NCI-H1930 (cell line): Measurements from ENCODE around the gene SEMA3E.
"Not testable (repeated sequence)": the region's sequence is repeated elsewhere in the genome, so short reads cannot be mapped to it uniquely, and the experiment has no call there.

Experiments used
- DNase-seq, 2 experiments: peaks; one replicate each; lab custom pipeline; 2025; lab: John Stamatoyannopoulos, UW

Gene SEMA3E

DNA sequence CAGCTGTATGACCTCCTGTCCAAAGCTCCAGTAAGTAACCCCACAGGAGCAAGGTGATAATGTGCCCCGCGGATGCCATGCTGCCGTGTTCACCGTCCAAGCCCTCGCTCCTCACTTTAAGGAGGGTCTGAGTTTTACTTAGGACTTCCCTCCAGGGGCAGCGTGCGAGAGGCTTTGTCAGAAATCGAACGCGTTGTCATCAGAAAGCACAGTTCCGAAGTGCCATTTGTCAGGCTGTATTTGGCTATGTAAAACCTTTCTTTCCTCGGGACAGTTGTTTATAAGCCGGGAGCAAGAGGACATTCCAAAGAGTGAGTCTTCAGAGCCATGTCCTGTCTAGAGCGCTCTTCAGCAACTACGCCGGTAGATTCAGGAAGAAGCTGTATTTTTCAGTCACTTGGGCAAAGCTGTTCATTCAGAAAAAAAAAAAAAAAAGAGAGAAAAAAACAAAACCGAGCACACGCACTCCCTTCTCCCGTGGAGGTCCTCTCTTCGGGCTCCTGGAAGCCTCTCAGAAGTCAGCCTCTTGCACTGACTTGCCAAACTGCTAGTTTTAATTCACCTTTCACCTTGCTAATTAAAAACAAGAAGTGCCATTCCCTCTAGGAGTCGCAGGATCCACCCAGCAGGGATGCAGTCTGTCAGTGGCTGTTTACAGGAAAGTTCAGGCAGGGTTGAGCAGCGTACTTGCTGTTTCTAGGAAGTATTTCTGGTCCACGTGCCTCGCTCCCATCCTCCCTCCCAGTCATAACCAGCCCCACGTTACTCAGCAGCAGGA, at the start of gene SEMA3E:
SEMA3E (minus strand) TSS at position 676 of the 778 bp plus-strand sequence.
- no peak for DNase-seq

DNA sequence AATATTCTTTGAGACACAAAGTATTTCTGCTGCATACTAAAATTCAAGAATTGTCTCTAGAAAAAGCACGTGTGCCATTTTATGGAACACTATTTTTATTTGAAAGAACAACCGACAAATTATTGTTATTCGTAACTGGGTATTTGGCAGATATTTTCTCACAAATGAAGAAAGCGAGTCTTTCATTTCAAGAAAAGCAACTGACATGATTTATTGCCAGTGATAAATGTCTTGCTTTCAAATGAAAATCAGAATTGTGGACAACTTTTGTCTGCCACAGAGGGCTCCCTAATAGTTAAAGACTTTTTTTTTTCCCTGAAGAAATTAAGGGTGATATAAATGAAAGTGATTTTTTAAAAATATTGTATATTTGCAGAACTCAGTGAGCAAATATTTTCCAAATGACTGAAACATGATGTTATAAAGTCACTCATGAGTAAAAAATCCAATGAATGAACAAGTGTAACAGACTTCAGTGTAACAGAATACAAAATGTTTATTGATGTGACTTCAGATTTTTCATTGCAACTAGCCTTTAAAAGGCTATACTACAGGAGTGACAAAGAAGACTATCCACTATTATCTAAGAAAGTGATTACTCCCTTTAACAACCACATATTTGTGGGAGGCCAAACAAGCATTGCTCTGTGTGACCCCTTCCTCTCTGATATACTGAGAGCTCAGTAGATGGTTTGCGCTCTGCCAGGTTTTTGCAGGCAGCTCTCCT, 49.0 kb upstream of the SEMA3E start:
- no peak for DNase-seq

GRCh38 chr7:83696101-83696500, 47.2 kb upstream of the SEMA3E start:
- no peak for DNase-seq

DNA sequence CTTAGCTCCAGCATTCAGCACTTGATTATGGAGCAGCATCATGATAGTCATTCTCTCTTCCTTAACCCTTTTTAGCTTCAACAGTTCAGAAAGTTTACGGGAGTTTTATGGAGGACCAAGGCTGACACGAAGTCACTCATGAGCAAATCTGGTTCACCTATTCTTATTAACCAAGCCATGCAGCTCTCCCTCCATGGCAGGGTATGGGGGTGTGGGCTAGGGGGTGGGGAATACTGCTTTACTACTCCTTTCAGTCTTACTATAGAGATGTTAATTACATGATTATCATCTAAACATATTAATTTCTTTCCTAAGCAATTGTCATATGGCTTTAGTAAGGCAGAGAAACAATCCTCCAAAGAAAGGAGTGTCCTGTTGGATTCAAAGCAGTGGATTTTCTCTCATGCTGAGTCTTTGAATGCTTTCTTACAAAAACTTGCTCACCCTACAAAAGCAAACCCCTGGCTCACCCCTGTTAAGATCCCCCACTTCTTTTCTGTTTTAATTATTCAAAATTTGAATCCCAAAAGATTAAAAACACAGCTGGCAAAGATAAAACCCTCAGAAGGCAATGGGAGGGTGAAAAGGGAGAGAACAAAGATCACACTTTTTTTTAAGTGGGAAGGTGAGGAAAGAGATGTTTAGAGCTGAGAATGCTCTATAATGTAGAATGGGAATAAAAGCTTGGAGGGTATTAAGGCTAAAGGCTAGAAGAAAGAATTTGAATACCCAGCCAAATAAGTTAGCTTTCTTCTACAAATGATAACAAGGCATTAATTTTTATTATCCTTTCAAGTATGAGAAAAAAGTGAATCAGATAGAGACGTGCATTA, 46.4 kb upstream of the SEMA3E start:
- no peak for DNase-seq

DNA sequence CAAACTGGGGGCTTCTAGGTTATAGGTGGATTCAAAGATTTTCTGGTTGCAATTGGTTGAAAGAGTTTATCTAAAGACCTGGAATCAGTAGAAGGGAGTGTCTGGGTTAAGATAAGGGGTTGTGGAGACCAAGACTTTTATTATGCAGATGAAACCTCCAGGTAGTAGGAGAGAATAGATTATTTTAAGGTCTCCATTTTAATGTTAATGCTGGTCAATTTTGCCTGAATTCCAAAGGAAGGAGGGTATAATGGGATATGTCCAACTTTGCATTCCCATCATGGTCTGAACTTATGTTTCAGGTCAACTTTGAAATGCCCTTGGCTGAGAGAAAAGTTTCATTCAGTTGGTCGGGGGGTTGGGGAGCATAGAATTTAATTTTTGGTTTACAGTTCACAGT, 44.3 kb upstream of the SEMA3E start:
- DNase-seq = no peak

DNA sequence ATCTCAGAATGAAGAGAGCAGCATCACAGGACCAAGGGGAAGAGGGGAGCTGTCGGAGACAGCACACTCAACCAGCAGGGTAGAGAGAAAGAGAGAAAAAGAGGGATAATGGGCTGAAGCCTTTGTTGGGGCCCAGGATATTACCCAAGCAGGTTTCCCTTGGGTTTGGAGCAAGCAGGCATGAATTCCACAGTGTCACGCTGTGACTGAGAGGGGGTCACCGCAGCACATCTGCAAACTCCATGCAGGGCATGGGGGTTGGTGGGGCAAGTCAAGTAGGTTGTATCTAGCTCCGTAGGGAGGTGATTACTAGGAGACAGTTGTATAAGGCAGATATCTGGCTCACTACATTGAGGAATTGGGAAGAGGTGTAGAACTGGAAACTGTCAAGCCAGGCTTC, 42.2 kb upstream of the SEMA3E start:
- DNase-seq = no peak

- no peak for DNase-seq
Observed at GRCh38 chr7:83689855-83690254, 40.9 kb upstream of the SEMA3E start.

DNA sequence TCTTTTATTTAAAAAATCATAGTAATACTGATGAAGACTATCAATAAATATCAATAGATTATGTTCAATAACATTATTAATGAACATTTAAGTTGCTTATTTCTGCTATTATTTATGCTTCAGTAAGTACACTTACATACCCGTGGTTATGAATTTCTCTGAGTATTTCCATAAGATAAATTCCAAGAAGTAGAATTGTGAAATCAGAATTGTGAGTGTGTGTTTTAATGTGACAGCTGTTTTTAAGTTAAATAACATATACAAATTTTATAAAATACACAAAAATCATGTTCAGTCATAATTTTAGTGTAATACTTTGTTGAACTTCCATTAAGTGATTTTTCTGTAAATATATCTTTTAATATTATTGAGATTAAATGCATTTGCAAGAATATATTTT, 37.5 kb upstream of the SEMA3E start:
- no peak for DNase-seq

DNA sequence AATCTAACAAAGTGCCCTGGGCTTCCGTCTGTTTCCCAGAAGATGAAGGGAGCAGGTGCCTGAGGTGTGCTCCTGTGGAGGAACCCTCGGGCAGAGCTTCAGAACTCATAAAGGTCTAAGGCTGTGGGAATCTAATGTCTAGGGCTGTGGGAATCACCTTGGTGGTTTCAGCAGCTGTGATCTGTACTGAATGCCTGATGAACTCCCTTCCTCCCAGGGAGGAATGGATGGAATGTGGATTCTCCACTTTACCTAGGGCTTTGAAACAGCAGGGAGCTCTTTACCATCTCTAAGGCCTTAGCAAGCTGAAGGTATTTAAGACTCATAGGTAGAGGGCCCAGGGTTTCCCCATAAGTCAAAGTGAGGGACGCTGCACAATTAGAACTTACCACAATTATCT, 36.0 kb upstream of the SEMA3E start:
- no peak for DNase-seq

DNA sequence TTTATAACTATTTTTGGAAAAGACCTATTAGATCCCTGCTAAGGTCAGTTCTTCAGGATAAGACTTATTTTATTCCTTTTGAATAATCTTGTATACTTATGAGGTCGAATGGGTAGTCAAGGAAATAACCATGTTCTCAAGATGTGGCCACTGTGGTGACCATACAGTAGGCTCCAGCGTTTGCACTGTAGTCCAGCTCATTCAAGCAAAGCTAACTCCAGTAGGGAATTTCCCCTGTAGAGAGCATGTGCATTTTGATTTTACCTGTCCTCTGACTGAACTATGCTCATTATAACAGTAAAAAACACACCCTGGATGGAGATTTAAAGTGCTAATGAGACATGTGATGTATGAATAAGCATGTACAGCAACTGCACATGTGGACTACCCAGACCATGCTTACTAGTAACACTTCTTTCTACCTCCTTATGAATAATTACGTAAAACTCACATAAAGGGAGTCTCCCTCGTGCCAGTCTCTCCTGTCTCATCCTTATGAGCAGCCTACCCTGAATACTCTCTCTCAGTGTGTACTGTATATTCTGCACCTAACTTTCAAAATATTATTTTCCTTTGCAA, 32.4 kb upstream of the SEMA3E start:
- no peak for DNase-seq

DNA sequence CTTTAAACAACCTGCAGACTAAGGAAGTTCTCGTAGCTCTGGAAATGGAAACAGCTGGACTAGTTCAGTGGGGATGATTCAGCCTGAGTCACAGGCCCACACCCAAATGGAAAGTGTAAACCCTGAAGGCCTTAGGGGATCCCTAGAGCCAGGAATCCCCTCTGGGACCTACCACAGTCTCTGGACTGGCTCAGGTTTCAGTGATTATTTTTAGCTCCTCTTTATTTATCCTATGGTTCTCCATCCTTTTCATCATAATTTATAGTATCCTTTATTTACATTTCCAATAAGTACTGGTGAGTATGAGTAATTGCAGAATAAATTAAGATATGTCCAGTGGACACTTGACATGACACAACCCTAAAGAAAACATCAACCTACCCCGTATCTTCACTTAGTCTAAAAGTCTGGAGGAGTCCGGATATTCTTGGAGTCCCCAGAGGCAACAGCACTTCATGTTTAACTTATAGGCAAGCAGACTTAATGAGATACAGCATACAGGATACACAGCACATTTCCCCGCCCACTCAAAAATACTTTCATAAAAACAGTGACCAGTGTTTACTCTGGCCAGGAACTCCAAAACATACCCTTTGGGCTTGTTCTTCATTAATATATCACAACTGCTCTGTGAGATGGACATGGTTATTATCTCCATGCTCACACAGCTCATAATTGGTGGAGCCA, 28.4 kb upstream of the SEMA3E start:
- DNase-seq = no peak

DNA sequence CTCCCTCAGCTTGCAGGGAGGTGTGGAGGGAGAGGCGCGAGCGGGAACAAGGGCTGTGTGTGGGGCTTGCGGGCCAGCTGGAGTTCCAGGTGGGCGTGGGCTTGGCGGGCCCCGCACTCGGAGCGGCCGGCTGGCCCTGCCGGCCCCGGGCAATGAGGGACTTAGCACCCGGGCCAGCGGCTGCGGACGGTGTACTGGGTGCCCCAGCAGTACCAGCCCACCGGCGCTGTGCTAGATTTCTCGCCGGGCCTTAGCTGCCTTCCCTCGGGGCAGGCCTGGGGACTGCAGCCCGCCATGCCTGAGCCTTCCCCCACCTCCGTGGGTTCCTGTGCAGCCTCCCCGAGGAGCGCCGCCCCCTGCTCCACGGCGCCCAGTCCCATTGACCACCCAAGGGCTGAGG, 24.4 kb upstream of the SEMA3E start:
- DNase-seq = not testable (repeated sequence)

DNA sequence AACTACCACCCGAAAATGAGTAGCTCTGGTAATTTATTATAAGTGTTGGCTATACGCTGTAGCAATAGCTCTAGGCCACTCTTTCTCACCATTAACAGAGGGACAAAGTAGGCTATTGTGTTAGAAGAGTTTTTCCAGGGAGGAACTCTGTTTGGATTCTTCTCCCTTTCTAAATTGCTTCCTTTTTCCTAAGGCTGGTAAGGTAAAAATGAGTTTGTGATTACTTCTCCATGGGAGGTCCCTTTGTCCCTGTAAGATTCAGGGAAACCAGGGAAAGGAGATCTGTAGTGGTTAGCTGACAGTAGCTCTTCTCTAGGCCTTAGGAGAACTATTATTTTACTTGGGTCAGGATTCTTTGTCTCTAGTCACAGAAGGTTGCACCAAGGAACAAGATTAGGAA, 23.2 kb upstream of the SEMA3E start:
- no peak for DNase-seq

GRCh38 chr7:83663131-83663530, 14.2 kb upstream of the SEMA3E start:
- no peak for DNase-seq

DNA sequence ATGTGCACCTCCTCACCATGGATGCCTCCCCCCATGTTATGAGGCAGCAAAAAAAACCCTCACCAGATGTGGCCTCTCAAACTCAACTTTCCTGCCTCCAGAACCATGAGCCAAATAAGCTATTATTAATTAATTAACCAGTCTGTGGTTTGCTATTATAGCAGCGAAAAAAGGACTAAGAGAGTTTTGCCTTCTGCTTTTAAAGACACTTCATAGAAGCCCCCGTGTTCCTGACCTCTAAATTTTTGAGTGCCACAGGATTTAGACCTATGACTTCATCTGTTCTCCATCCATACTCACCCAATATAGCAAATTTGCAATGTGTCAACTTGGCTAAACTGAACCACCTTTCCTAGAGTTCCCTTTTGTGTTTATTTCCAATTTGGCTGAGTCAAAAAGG, 9.2 kb upstream of the SEMA3E start:
- no peak for DNase-seq

DNA sequence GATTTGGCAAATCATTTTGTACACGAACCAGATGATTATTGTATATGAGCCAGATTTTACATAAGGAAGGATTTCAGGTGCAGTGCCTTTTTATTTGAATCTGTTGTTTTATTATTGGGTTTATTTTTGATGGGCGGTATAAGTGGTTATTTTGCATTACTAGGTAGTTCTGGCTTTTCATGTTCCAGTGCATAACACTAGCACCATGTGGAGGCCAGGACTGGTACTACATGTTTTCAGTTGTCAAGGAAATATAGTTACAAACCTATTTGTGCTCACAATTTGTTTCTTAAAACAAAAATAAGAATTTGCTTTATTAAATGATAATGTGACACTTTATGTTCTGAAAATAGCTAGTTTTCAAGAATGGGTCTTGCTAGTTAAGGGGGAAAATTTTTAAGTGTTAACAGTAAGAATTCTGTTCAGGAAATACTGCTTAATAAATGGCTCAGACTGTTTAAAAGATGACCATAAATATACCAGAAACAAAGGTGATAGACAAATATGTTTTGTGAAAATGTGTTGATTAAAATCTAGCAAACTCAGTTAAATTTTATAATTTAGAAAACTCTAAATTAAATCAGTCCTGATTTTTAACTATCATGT, 7.1 kb upstream of the SEMA3E start:
- peak; percentile 24 to 38 for DNase-seq

DNA sequence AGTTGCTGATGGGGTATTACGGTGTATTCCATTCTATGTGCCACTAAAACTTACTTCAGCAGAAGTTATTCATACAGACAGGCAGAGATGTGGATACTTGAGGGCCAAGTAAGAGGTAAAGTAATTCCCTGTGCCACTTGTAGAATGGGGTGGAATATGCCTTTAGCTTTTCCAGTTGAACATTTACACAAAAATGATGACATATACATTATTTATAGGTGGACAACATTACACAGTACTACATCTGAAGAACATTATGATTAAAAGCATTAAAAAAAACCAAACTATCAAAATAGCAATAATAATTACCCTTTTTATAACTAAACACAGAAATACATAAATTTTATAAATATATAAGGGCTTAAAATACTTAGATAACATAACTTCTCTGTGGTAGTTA, 3.5 kb upstream of the SEMA3E start:
- DNase-seq = no peak

DNA sequence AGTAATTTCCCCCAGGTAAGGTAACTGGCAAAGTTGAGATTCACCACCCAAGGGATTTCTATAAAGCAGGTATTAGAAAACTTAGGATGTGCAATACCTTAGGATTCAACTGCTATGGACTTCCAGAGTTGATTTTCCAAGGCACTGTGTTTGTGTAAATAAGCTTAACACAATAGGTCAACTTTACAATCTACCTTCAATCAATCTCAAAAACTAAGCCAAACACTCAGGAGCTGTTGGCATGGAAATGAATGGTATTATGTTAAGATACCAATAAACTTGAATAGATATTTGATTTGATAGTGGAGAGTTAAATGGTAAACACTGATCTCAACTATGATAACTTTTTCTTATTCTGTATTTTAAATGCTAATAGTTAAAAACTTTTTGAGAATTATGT, 762 bp upstream of the SEMA3E start:
- DNase-seq = no peak

DNA sequence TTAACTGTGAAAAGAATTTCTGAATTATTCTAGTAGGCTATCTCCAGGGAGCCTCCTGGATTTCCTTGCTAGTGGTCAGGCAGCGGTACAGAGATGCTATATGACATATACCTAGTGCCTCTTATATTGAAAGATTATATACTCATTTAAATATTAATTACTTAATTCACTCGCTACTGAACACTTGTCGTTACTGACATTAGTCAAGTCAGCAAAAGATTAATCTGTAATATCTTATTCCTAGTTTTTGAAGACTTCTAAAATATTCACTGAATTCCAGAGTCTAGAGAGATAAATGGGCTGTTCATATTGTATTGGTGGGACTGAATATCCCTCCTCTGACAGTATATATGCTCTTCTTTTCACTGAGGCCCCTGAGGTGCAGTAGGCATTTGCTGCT, 2.9 kb downstream of the SEMA3E start:
- no peak for DNase-seq

GRCh38 chr7:83643739-83644138, 5.2 kb downstream of the SEMA3E start:
- no peak for DNase-seq

GRCh38 chr7:83643012-83643411, 5.9 kb downstream of the SEMA3E start:
- no peak for DNase-seq
